ENCODE data around the gene GALC.

The GALC gene

GRCh38 chr14:87960013-87960787, 32.8 kb downstream of the GALC start:
- DNase-seq (ENCODE audit: low read depth, low spot score) = no peak
- no peak overlapping the region for H3K4me3 ChIP-seq (ENCODE audit: low read length)
- no peak overlapping the region for H3K27ac ChIP-seq (ENCODE audit: low read length)
- H3K4me1 ChIP-seq (ENCODE audit: control insufficient read depth, insufficient read depth, low read length) = no peaks in the 10 kb centered on the region
- no CpG with 5 or more reads among the region's 5 CpGs for WGBS (ENCODE audit: insufficient coverage, insufficient read length)
- H3K9me3 ChIP-seq (ENCODE audit: control insufficient read depth, insufficient read depth, low read length) = no peaks in the 10 kb centered on the region
- H3K27me3 ChIP-seq (ENCODE audit: control insufficient read depth, insufficient read depth, low read length) = no peaks in the 10 kb centered on the region
- H3K36me3 ChIP-seq (ENCODE audit: control insufficient read depth, insufficient read depth, low read length) = no peaks in the 10 kb centered on the region

GRCh38 chr14:87955501-87955900, 37.5 kb downstream of the GALC start:
- Histone ChIP-seq H3K9me3 (ENCODE audit: control insufficient read depth, insufficient read depth, low read length) (no peaks in the 10 kb centered on the region), H3K27me3 (ENCODE audit: control insufficient read depth, insufficient read depth, low read length) (no peaks in the 10 kb centered on the region), H3K4me1 (ENCODE audit: control insufficient read depth, insufficient read depth, low read length) (no peaks in the 10 kb centered on the region), H3K4me3 (ENCODE audit: low read length) (no peak overlapping the region), H3K27ac (ENCODE audit: low read length) (no peak overlapping the region), H3K36me3 (ENCODE audit: control insufficient read depth, insufficient read depth, low read length) (no peaks in the 10 kb centered on the region)
- no peak for DNase-seq (ENCODE audit: low read depth, low spot score)
- no CpG with 5 or more reads among the region's 6 CpGs for WGBS (ENCODE audit: insufficient coverage, insufficient read length)

- WGBS (ENCODE audit: insufficient coverage, insufficient read length) = no CpG with 5 or more reads among the region's 3 CpGs
- no peak for DNase-seq (ENCODE audit: low read depth, low spot score)
- Histone ChIP-seq H3K36me3 (ENCODE audit: control insufficient read depth, insufficient read depth, low read length) (no peaks in the 10 kb centered on the region), H3K9me3 (ENCODE audit: control insufficient read depth, insufficient read depth, low read length) (no peaks in the 10 kb centered on the region), H3K4me3 (ENCODE audit: low read length) (no peak overlapping the region), H3K27me3 (ENCODE audit: control insufficient read depth, insufficient read depth, low read length) (no peaks in the 10 kb centered on the region), H3K27ac (ENCODE audit: low read length) (no peak overlapping the region), H3K4me1 (ENCODE audit: control insufficient read depth, insufficient read depth, low read length) (no peaks in the 10 kb centered on the region)
These were observed 40.5 kb downstream of the GALC start for GRCh38 chr14:87952307-87953094.

- DNase-seq (ENCODE audit: low read depth, low spot score) = peak; percentile 25
- WGBS (ENCODE audit: insufficient coverage, insufficient read length) = 100% methylated on average over 1 of the region's 4 CpGs
- no peak overlapping the region for H3K4me3 ChIP-seq (ENCODE audit: low read length)
- no peaks in the 10 kb centered on the region for H3K27me3 ChIP-seq (ENCODE audit: control insufficient read depth, insufficient read depth, low read length)
- no peaks in the 10 kb centered on the region for H3K36me3 ChIP-seq (ENCODE audit: control insufficient read depth, insufficient read depth, low read length)
- H3K9me3 ChIP-seq (ENCODE audit: control insufficient read depth, insufficient read depth, low read length) = no peaks in the 10 kb centered on the region
- H3K27ac ChIP-seq (ENCODE audit: low read length) = no peak overlapping the region
- H3K4me1 ChIP-seq (ENCODE audit: control insufficient read depth, insufficient read depth, low read length) = no peaks in the 10 kb centered on the region
These were observed 47.9 kb downstream of the GALC start for GRCh38 chr14:87944987-87945604.

GRCh38 chr14:87940894-87941293, 52.1 kb downstream of the GALC start:
- Histone ChIP-seq H3K27ac (ENCODE audit: low read length) (no peak overlapping the region), H3K4me3 (ENCODE audit: low read length) (no peak overlapping the region), H3K27me3 (ENCODE audit: control insufficient read depth, insufficient read depth, low read length) (no peaks in the 10 kb centered on the region), H3K4me1 (ENCODE audit: control insufficient read depth, insufficient read depth, low read length) (no peaks in the 10 kb centered on the region), H3K36me3 (ENCODE audit: control insufficient read depth, insufficient read depth, low read length) (no peaks in the 10 kb centered on the region), H3K9me3 (ENCODE audit: control insufficient read depth, insufficient read depth, low read length) (no peaks in the 10 kb centered on the region)
- no CpG with 5 or more reads among the region's 2 CpGs for WGBS (ENCODE audit: insufficient coverage, insufficient read length)
- DNase-seq (ENCODE audit: low read depth, low spot score) = no peak

- no CpG with 5 or more reads among the region's 3 CpGs for WGBS (ENCODE audit: insufficient coverage, insufficient read length)
- Histone ChIP-seq H3K36me3 (ENCODE audit: control insufficient read depth, insufficient read depth, low read length) (no peaks in the 10 kb centered on the region), H3K27me3 (ENCODE audit: control insufficient read depth, insufficient read depth, low read length) (no peaks in the 10 kb centered on the region), H3K9me3 (ENCODE audit: control insufficient read depth, insufficient read depth, low read length) (no peaks in the 10 kb centered on the region), H3K4me3 (ENCODE audit: low read length) (no peak overlapping the region), H3K4me1 (ENCODE audit: control insufficient read depth, insufficient read depth, low read length) (no peaks in the 10 kb centered on the region), H3K27ac (ENCODE audit: low read length) (no peak overlapping the region)
- DNase-seq (ENCODE audit: low read depth, low spot score) = no peak
These were observed 52.6 kb downstream of the GALC start for GRCh38 chr14:87940382-87940781.

GRCh38 chr14:87935886-87936285, 57.1 kb downstream of the GALC start:
- Histone ChIP-seq H3K9me3 (ENCODE audit: control insufficient read depth, insufficient read depth, low read length) (no peaks in the 10 kb centered on the region), H3K4me1 (ENCODE audit: control insufficient read depth, insufficient read depth, low read length) (no peaks in the 10 kb centered on the region), H3K27ac (ENCODE audit: low read length) (no peak overlapping the region), H3K4me3 (ENCODE audit: low read length) (no peak overlapping the region), H3K27me3 (ENCODE audit: control insufficient read depth, insufficient read depth, low read length) (no peaks in the 10 kb centered on the region), H3K36me3 (ENCODE audit: control insufficient read depth, insufficient read depth, low read length) (no peaks in the 10 kb centered on the region)
- DNase-seq (ENCODE audit: low read depth, low spot score) = no peak
- no CpG with 5 or more reads among the region's 1 CpG for WGBS (ENCODE audit: insufficient coverage, insufficient read length)

- no peaks in the 10 kb centered on the region for H3K36me3 ChIP-seq (ENCODE audit: control insufficient read depth, insufficient read depth, low read length)
- no peak for DNase-seq (ENCODE audit: low read depth, low spot score)
- no peak overlapping the region for H3K4me3 ChIP-seq (ENCODE audit: low read length)
- H3K27ac ChIP-seq (ENCODE audit: low read length) = no peak overlapping the region
- no peaks in the 10 kb centered on the region for H3K4me1 ChIP-seq (ENCODE audit: control insufficient read depth, insufficient read depth, low read length)
- H3K9me3 ChIP-seq (ENCODE audit: control insufficient read depth, insufficient read depth, low read length) = no peaks in the 10 kb centered on the region
- 100% methylated on average over 1 of the region's 5 CpGs for WGBS (ENCODE audit: insufficient coverage, insufficient read length)
- H3K27me3 ChIP-seq (ENCODE audit: control insufficient read depth, insufficient read depth, low read length) = no peaks in the 10 kb centered on the region
These were observed 57.7 kb downstream of the GALC start for GRCh38 chr14:87935081-87935828.

- no peak for DNase-seq (ENCODE audit: low read depth, low spot score)
- WGBS (ENCODE audit: insufficient coverage, insufficient read length) = no CpG with 5 or more reads among the region's 3 CpGs
- no peaks in the 10 kb centered on the region for H3K9me3 ChIP-seq (ENCODE audit: control insufficient read depth, insufficient read depth, low read length)
These were observed 58.8 kb downstream of the GALC start for GRCh38 chr14:87934185-87934584.

GRCh38 chr14:87916886-87917275, 76.1 kb downstream of the GALC start:
- Histone ChIP-seq H3K27me3 (ENCODE audit: control insufficient read depth, insufficient read depth, low read length) (no peaks in the 10 kb centered on the region), H3K27ac (ENCODE audit: low read length) (no peak overlapping the region), H3K4me1 (ENCODE audit: control insufficient read depth, insufficient read depth, low read length) (no peaks in the 10 kb centered on the region), H3K36me3 (ENCODE audit: control insufficient read depth, insufficient read depth, low read length) (no peaks in the 10 kb centered on the region; the same call in 1 of the 2 replicates), H3K9me3 (ENCODE audit: control insufficient read depth, insufficient read depth, low read length) (no peaks in the 10 kb centered on the region), H3K4me3 (ENCODE audit: low read length) (no peak overlapping the region)
- no peak for DNase-seq (ENCODE audit: low read depth, low spot score)
- no CpG with 5 or more reads among the region's 6 CpGs for WGBS (ENCODE audit: insufficient coverage, insufficient read length)

More at GRCh38 chr14:87934185-87934584, 58.8 kb downstream of the GALC start:
- Histone ChIP-seq H3K4me3 (ENCODE audit: low read length) (no peak overlapping the region), H3K36me3 (ENCODE audit: control insufficient read depth, insufficient read depth, low read length) (no peaks in the 10 kb centered on the region), H3K4me1 (ENCODE audit: control insufficient read depth, insufficient read depth, low read length) (no peaks in the 10 kb centered on the region), H3K27ac (ENCODE audit: low read length) (no peak overlapping the region), H3K27me3 (ENCODE audit: control insufficient read depth, insufficient read depth, low read length) (no peaks in the 10 kb centered on the region)
